Left ventricle myocardium inferior (tissue), 1 donor: ENCODE results near the gene DYRK1B. TPM values are rescaled to one million over a fixed set of nuclear protein-coding genes. Genes with fewer than 3 reads are reported as not detected.
"Not testable (repeated sequence)": the region's sequence is repeated elsewhere in the genome, so short reads cannot be mapped to it uniquely, and the experiment has no call there.

ENCODE experiments used
- DNase-seq: peaks from one replicate; pipeline ENCODE4 v3.0.0-alpha.2; 2020
- H3K27ac ChIP-seq: fragments of 200-600 bp; replicated peaks from 2 replicates; pipeline ENCODE4 v1.8.0; 2021
- H3K27me3 ChIP-seq: fragments of 200-600 bp; 2 replicates; pipeline ENCODE4 v1.8.0; 2021; ENCODE audit warnings: low read depth
- H3K36me3 ChIP-seq: fragments of 200-600 bp; 2 replicates; pipeline ENCODE4 v1.8.0; 2021
- H3K4me1 ChIP-seq: fragments of 200-600 bp; 2 replicates; pipeline ENCODE4 v1.8.0; 2021
- H3K4me3 ChIP-seq: fragments of 200-600 bp; 2 replicates; pipeline ENCODE4 v1.8.0; 2021; ENCODE audit warnings: mild to moderate bottlenecking, moderate library complexity
- H3K9me3 ChIP-seq: fragments of 200-600 bp; replicated peaks from 2 replicates; pipeline ENCODE4 v1.8.0; 2021
- CTCF ChIP-seq: fragments of 200-600 bp; IDR thresholded peaks from 2 replicates; pipeline ENCODE4 v1.8.0; 2021; ENCODE audit warnings: antibody characterized with exemption, mild to moderate bottlenecking, borderline replicate concordance
- intact Hi-C: fragments of 100-400 bp; cut with micrococcal nuclease; formaldehyde crosslinking; loops from one replicate; pipeline ENCODE4 v1.11.0; 2022
- total RNA-seq: library from RNA; stranded (reverse); fragmentation: NEBNext Ultra II Directional; extraction: Animal tissue kit (Norgen Biotek cat#: 25700); gene quantifications from one replicate; pipeline ENCODE4 v1.2.1, GENCODE V29; 2021
- donor health status: DM: no; HTN: yes; CAD: no; lungs with severe emphysema.

Gene DYRK1B
- total RNA-seq, 1 donor from 2014 or later, result 30.2 TPM

DNA sequence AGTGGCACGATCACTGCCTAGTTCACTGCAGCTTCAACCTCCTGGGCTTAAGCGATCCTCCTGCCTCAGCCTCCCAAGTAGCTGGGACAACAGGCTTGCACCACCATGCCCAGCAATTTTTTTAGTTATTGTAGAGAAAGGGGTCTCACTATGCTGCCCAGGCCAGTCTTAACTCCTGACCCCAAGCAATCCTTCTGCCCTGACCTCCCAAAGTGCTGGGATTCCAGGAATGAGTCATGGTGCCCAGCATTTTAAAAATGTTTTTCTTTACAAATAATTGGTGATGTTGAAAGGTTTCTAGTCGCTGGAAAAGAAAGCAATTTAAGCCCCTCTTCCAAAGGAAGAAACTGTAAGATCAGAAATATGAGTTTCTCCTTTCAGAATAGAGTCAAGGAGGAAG lies 19.4 kb downstream of the DYRK1B start:
- peaks cover 18% of the 10 kb centered on the region for H3K4me1 ChIP-seq
- H3K4me3 ChIP-seq, result no peak overlapping the region
- peaks cover 9% of the 10 kb centered on the region for H3K36me3 ChIP-seq
- TF ChIP-seq CTCF, result no peak
- H3K27me3 ChIP-seq, result no peaks in the 10 kb centered on the region
- intact Hi-C loops, result no loop called here
- no peak overlapping the region for H3K27ac ChIP-seq
- no peaks in the 10 kb centered on the region for H3K9me3 ChIP-seq
- no peak for DNase-seq

GRCh38 chr19:39814111-39814510 lies 19.9 kb downstream of the DYRK1B start:
- H3K27me3 ChIP-seq, H3K27ac ChIP-seq, H3K36me3 ChIP-seq, H3K4me3 ChIP-seq, DNase-seq, H3K9me3 ChIP-seq, intact Hi-C loops: not testable (repeated sequence)
- peaks cover 18% of the 10 kb centered on the region for H3K4me1 ChIP-seq

- DNase-seq, result no peak
- no peak overlapping the region for H3K27ac ChIP-seq
- H3K4me1 ChIP-seq, result peaks cover 18% of the 10 kb centered on the region
- peaks cover 5% of the 10 kb centered on the region for H3K9me3 ChIP-seq
- H3K36me3 ChIP-seq, result peaks cover 9% of the 10 kb centered on the region
- no peaks in the 10 kb centered on the region for H3K27me3 ChIP-seq
- intact Hi-C loops, result no loop called here
- H3K4me3 ChIP-seq, result no peak overlapping the region
- TF ChIP-seq CTCF, result no peak
Observed at GRCh38 chr19:39813264-39813993, 20.5 kb downstream of the DYRK1B start.

GRCh38 chr19:39811064-39811463 lies 22.9 kb downstream of the DYRK1B start:
- no peak for TF ChIP-seq CTCF
- no peak overlapping the region for H3K27ac ChIP-seq
- DNase-seq, result no peak
- peaks cover 5% of the 10 kb centered on the region for H3K9me3 ChIP-seq
- peaks cover 8% of the 10 kb centered on the region for H3K4me1 ChIP-seq
- intact Hi-C loops, result no loop called here
- no peaks in the 10 kb centered on the region for H3K27me3 ChIP-seq
- no peaks in the 10 kb centered on the region for H3K36me3 ChIP-seq
- H3K4me3 ChIP-seq, result no peak overlapping the region

GRCh38 chr19:39810424-39810823 lies 23.5 kb downstream of the DYRK1B start:
- no peak overlapping the region for H3K27ac ChIP-seq
- H3K4me3 ChIP-seq, result no peak overlapping the region
- H3K4me1 ChIP-seq, result peaks cover 2% of the 10 kb centered on the region
- intact Hi-C loops, result no loop called here
- H3K36me3 ChIP-seq, result no peaks in the 10 kb centered on the region
- no peak for TF ChIP-seq CTCF
- peaks cover 5% of the 10 kb centered on the region for H3K9me3 ChIP-seq
- no peak for DNase-seq
- no peaks in the 10 kb centered on the region for H3K27me3 ChIP-seq

GRCh38 chr19:39809368-39809767 lies 24.6 kb downstream of the DYRK1B start:
- no peak overlapping the region for H3K27ac ChIP-seq
- no peak overlapping the region for H3K4me3 ChIP-seq
- no peaks in the 10 kb centered on the region for H3K36me3 ChIP-seq
- no peaks in the 10 kb centered on the region for H3K27me3 ChIP-seq
- peaks cover 5% of the 10 kb centered on the region for H3K9me3 ChIP-seq
- intact Hi-C loops, result no loop called here
- TF ChIP-seq CTCF, result no peak
- DNase-seq, result no peak
- no peaks in the 10 kb centered on the region for H3K4me1 ChIP-seq

DNA sequence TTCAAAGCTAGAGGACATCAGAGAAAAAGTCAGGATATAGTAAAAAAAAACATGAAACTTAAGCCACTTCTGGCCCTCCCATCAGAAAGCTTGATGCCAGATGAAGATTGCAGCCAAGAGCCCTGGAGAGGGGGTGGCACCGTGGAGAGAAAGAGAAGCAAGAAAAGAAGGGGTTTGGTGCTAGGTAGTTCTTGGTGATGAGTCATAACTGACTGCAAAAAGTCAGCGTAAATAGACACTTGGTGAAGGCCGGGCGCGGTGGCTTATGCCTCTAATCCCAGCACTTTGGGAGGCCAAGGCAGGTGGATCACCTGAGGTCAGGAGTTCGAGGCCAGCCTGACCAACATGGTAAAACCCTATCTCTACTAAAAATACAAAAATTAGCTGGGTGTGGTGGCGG lies 25.3 kb downstream of the DYRK1B start:
- intact Hi-C loops, H3K4me3 ChIP-seq, H3K4me1 ChIP-seq, H3K27ac ChIP-seq, H3K9me3 ChIP-seq, H3K27me3 ChIP-seq, DNase-seq, H3K36me3 ChIP-seq: not testable (repeated sequence)
